OCI-LY3 (cell line): ENCODE data around the gene OR1F1.

ENCODE experiments used
- CTCF ChIP-seq: fragments of 200-600, 300-600 bp; sonication (generic); IDR thresholded peaks from 2 replicates; pipeline ENCODE4 v1.5.1; 2014; ENCODE audit warnings: antibody characterized with exemption, low read length, low read depth
- EZH2phosphoT487 ChIP-seq: fragments of 200-600 bp; shearing (Covaris generic); IDR thresholded peaks from 2 replicates; pipeline ENCODE4 v1.6.1; 2018; ENCODE audit warnings: antibody characterized with exemption, mixed run types, low read depth

DNA sequence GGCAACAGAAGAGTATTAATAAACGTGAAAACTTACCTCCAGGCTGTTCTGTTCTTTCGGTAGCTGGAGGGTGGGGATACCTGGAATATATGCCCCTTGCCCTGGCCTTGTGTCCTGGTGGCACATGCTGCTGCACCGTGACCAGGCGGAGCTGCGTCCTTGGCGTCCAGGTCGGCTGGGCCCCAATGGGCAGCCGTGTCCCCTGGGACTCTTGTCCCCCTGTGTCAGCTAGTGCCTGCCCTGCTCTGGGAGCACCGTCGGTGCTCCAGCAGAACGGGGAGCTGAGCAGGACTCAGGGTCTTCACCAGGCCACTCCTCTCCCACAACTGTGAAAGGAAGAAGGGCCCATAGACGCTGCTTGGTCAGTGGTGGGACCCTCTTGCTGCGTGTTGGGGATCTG is 45.2 kb upstream of the OR1F1 start:
- TF ChIP-seq CTCF (no peak), EZH2phosphoT487 (no peak)
